Muscle of leg (tissue), 11 donors: ENCODE results near the gene XCL2. TPM values are rescaled to one million over a fixed set of nuclear protein-coding genes. Genes with fewer than 3 reads are reported as not detected.
A peak's percentile ranks its signal among the peaks of the same experiment; 100 is the strongest.
"Not testable (repeated sequence)": the region's sequence is repeated elsewhere in the genome, so short reads cannot be mapped to it uniquely, and the experiment has no call there.

Experiments
- DNase-seq: peaks from one replicate; pipeline ENCODE4 v3.0.0; 2013
- H3K27ac ChIP-seq: one replicate; pipeline ENCODE4 v1.5.1; 2013; ENCODE audit warnings: mild to moderate bottlenecking, low read length, control low read depth
- H3K27me3 ChIP-seq: one replicate; pipeline ENCODE4 v1.6.1; 2013; ENCODE audit warnings: low read length; ENCODE audit not compliant: control insufficient read depth, insufficient read depth
- H3K36me3 ChIP-seq: one replicate; pipeline ENCODE4 v1.6.1; 2013; ENCODE audit warnings: low read length; ENCODE audit not compliant: control insufficient read depth, insufficient read depth
- H3K4me1 ChIP-seq: one replicate; pipeline ENCODE4 v1.6.1; 2013; ENCODE audit warnings: low read length; ENCODE audit not compliant: control insufficient read depth, insufficient read depth
- H3K4me3 ChIP-seq: one replicate; pipeline ENCODE4 v1.5.1; 2013; ENCODE audit warnings: low read length, control low read depth
- H3K9me3 ChIP-seq: replicated peaks from 2 replicates; pipeline ENCODE4 v1.6.1; 2013; ENCODE audit warnings: low read depth, low read length; ENCODE audit not compliant: control insufficient read depth
- WGBS: methylation state at CpG from one replicate; pipeline ENCODE4 v1.1.5; 2013; ENCODE audit warnings: missing lambda C conversion rate; ENCODE audit not compliant: insufficient coverage; 5-methylcytosine and 5-hydroxymethylcytosine counted together
- polyA plus RNA-seq, 8 donors: library from polyadenylated mRNA; unstranded; fragments of 120-200 nt; gene quantifications; one replicate each; pipeline versions ENCODE4 v1.2.1 to v1.2.3, GENCODE V29; 2013; ENCODE audit warnings: inconsistent platforms in 1 of 8, low replicate concordance in 1 of 8; ENCODE audit not compliant: insufficient read length in 8 of 8, insufficient read depth in 1 of 8
- total RNA-seq: library from RNA; stranded (reverse); fragments of 120-200 nt; gene quantifications from one replicate; pipeline ENCODE4 v1.2.4, GENCODE V29; 2013

Gene XCL2
- total and polyA plus RNA-seq, 9 donors: 0.26 to 0.69 (median 0.35) TPM; not detected in 4

DNA sequence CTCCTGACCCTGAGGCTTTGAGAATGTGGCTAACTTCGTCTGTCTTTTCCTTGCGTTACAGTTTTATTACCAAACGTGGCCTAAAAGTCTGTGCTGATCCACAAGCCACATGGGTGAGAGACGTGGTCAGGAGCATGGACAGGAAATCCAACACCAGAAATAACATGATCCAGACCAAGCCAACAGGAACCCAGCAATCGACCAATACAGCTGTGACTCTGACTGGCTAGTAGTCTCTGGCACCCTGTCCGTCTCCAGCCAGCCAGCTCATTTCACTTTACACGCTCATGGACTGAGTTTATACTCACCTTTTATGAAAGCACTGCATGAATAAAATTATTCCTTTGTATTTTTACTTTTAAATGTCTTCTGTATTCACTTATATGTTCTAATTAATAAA lies 37.2 kb upstream of the XCL2 start:
- 100% methylated on average over 1 of the region's 7 CpGs for whole genome bisulfite sequencing
- H3K27ac ChIP-seq, H3K27me3 ChIP-seq, H3K4me1 ChIP-seq, H3K4me3 ChIP-seq, H3K36me3 ChIP-seq, DNase-seq, H3K9me3 ChIP-seq: not testable (repeated sequence)

GRCh38 chr1:168580290-168580689 lies 36.5 kb upstream of the XCL2 start:
- H3K36me3 ChIP-seq, H3K4me3 ChIP-seq, H3K9me3 ChIP-seq, DNase-seq, H3K27me3 ChIP-seq, H3K4me1 ChIP-seq, H3K27ac ChIP-seq: not testable (repeated sequence)
- WGBS: no CpG with 5 or more reads among the region's 2 CpGs

DNA sequence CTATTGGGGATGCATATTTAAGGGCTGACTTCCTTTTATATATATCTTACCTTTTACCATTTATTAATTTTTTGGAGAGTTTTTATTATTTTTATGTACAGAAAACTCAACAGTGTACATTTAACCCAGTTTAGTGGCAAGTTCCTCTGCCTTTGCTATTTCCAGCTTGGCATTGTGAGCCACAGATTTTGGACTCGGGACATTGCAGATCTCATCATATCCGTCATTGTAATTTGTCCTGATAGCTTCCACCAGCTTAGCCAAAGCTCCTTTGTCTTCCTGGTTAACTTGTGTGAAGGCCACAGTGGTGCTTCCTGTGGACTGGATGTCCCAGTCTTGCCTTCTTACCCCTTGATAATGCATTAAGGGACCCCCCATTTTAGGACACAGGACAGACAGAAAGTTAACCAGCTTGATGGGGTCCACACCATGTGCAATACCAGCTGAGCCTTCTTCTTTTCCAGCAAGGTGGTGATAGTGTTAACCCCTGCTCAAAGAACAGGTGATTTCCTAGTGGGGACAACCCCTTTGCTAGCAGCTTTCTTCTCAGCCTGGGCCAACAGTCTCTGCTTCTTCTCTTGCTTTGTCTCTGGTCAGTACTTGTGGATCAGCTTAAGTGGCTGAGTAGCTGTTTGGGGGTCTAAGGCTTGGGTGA lies 34.9 kb upstream of the XCL2 start:
- 22% methylated on average over 2 of the region's 2 CpGs for WGBS
- not testable (repeated sequence) for H3K9me3 ChIP-seq, DNase-seq, H3K4me1 ChIP-seq, H3K27me3 ChIP-seq, H3K36me3 ChIP-seq, H3K27ac ChIP-seq, H3K4me3 ChIP-seq

DNA sequence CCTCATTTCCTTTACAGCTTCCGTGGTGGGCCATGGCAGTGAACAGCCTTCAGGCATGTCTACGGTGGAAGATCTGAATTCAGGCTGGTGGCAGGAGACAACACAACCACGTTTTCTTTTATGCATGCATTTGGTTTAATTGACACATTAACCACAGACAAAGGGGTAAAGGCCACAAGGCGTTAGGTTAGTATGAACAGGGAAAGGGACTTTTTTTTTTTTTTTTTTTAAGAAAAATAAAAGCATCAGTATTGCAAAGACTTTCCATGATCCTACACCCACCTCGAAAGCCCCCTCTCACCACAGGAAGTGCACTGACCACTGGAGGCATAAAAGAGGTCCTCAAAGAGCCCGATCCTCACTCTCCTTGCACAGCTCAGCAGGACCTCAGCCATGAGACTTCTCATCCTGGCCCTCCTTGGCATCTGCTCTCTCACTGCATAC lies 32.5 kb upstream of the XCL2 start, which contains the start of gene XCL1:
TSS of gene XCL1 (plus strand) at position 361 of the 444 bp plus-strand sequence. CDS start at position 394, 33 bp downstream.
- H3K27me3 ChIP-seq, H3K36me3 ChIP-seq, H3K9me3 ChIP-seq, H3K4me1 ChIP-seq, H3K4me3 ChIP-seq, DNase-seq, H3K27ac ChIP-seq: not testable (repeated sequence)
- 100% methylated on average over 1 of the region's 6 CpGs for WGBS

- H3K36me3 ChIP-seq, H3K27ac ChIP-seq, H3K9me3 ChIP-seq, H3K4me3 ChIP-seq, H3K27me3 ChIP-seq, H3K4me1 ChIP-seq: not testable (repeated sequence)
- DNase-seq: peak; percentile 23
- WGBS: no CpG with 5 or more reads among the region's 4 CpGs
Observed at GRCh38 chr1:168574234-168574633, 30.4 kb upstream of the XCL2 start.

DNA sequence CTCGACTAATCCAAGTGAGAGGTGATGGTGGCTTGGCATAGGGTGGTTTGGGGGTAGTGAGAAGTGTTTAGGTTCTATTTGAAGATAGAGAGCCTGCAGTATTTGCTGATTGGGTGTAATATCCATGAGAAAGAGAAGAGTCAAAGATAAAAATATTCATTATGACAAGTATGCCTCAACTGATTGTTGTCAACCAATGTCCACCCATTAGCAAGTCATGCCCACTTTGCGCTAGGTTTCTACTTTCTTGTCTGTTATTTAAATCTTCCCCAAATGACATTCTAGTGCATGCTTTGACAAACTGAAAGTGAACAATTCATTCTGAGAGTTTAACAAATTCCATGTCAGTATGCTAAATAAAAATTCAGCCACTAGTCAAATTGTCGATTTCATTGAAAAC lies 28.8 kb upstream of the XCL2 start:
- Histone ChIP-seq H3K36me3 (no peaks in the 10 kb centered on the region), H3K27ac (no peak overlapping the region), H3K4me1 (no peaks in the 10 kb centered on the region), H3K4me3 (no peak overlapping the region), H3K9me3 (no peaks in the 10 kb centered on the region), H3K27me3 (no peaks in the 10 kb centered on the region)
- no peak for DNase-seq
- 96% methylated on average over 2 of the region's 3 CpGs for WGBS

- Histone ChIP-seq H3K4me1 (no peaks in the 10 kb centered on the region), H3K27ac (no peak overlapping the region), H3K9me3 (no peaks in the 10 kb centered on the region), H3K36me3 (no peaks in the 10 kb centered on the region), H3K27me3 (no peaks in the 10 kb centered on the region), H3K4me3 (no peak overlapping the region)
- WGBS: no CpG with 5 or more reads among the region's 3 CpGs
- DNase-seq: no peak
Observed at GRCh38 chr1:168570652-168571051, 26.9 kb upstream of the XCL2 start.

DNA sequence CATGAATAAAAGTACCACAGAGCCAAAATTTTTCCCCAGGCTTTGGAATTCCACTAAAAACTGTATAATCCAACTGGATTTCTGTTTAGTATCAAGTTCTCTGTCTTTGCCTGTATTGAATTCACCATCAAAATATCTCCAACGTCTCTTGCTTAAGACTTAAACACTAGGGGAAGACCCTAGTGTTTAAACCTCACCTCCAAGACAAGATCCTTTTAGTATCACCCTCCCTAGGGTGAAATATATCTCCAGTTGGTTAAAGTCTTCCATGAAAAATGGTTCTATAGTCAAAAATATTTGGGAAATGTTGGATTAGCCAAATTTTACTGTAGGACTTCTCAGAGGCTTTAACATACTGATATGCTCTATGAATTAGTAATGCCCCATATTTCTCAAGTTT lies 24.5 kb upstream of the XCL2 start:
- H3K36me3 ChIP-seq: no peaks in the 10 kb centered on the region
- no peaks in the 10 kb centered on the region for H3K4me1 ChIP-seq
- peak; percentile 30 for DNase-seq
- no peaks in the 10 kb centered on the region for H3K27me3 ChIP-seq
- H3K27ac ChIP-seq: no peak overlapping the region
- no CpG with 5 or more reads among the region's 1 CpG for WGBS
- no peaks in the 10 kb centered on the region for H3K9me3 ChIP-seq
- no peak overlapping the region for H3K4me3 ChIP-seq

DNA sequence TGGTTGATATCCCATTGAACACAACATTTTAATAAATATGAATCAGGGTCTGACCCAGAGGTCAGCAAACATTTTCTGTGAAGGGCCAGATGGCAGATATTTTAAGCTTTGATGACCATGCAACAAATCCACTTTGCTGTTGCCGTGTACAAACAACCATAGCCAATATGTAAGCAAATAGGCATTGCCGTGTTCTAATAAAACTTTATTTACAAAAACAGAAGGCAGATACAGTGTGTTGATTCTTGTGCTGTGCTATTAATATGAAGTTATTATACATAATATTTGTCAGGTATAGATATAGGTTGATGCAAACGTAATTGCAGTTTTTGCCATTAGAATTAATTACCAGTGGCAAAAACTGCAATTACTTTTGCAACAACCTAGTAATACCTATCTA lies 23.8 kb upstream of the XCL2 start:
- Histone ChIP-seq H3K36me3 (no peaks in the 10 kb centered on the region), H3K27me3 (no peaks in the 10 kb centered on the region), H3K27ac (no peak overlapping the region), H3K4me1 (no peaks in the 10 kb centered on the region), H3K4me3 (no peak overlapping the region), H3K9me3 (no peaks in the 10 kb centered on the region)
- DNase-seq: no peak
- WGBS: no CpG with 5 or more reads among the region's 3 CpGs

DNA sequence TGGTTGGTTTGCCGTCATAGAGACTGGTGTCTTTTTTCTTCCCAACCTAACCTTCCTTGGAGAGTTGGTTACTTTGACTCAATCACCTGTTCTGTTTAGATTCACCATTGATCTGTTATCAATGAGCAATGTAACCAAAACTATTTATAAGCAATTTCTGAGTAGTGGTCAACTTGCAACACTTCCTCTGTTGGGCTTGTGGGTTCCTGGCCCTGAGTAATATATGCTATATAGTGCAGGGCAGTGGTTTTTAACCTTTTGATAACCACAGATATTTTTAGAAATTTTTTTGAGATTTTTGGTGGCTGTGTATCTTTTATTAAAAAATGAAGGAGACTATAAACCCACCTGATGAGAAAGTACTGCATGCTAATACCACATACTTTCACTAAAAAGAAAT lies 23.2 kb upstream of the XCL2 start:
- WGBS: no CpG with 5 or more reads among the region's 1 CpG
- DNase-seq: no peak
- no peaks in the 10 kb centered on the region for H3K9me3 ChIP-seq
- no peak overlapping the region for H3K4me3 ChIP-seq
- H3K4me1 ChIP-seq: no peaks in the 10 kb centered on the region
- no peaks in the 10 kb centered on the region for H3K36me3 ChIP-seq
- no peak overlapping the region for H3K27ac ChIP-seq
- H3K27me3 ChIP-seq: no peaks in the 10 kb centered on the region

- WGBS: no CpG with 5 or more reads among the region's 4 CpGs
- Histone ChIP-seq H3K4me3 (no peak overlapping the region), H3K36me3 (no peaks in the 10 kb centered on the region), H3K27ac (no peak overlapping the region), H3K27me3 (no peaks in the 10 kb centered on the region), H3K9me3 (no peaks in the 10 kb centered on the region), H3K4me1 (no peaks in the 10 kb centered on the region)
- no peak for DNase-seq
Observed at GRCh38 chr1:168565825-168566224, 22.0 kb upstream of the XCL2 start.
